Ascending aorta (tissue), 2 donors: ENCODE data around the gene YLPM1. TPM values are rescaled to one million over a fixed set of nuclear protein-coding genes. Genes with fewer than 3 reads are reported as not detected.
A peak's percentile ranks its signal among the peaks of the same experiment; 100 is the strongest.
"Not testable (repeated sequence)": the region's sequence is repeated elsewhere in the genome, so short reads cannot be mapped to it uniquely, and the experiment has no call there.

Experiments used
- DNase-seq, 2 donors: peaks; one replicate each; pipeline ENCODE4 v3.0.0-alpha.2; 2019; ENCODE audit warnings: low spot score in 2 of 2
- H3K27ac ChIP-seq, 2 donors: fragments of 200-600 bp; sonication (generic); one replicate each; pipeline ENCODE4 v1.5.1; 2016 to 2017; ENCODE audit warnings: mild to moderate bottlenecking in 1 of 2
- H3K27me3 ChIP-seq: fragments of 200-600 bp; sonication (generic); one replicate; pipeline ENCODE4 v1.5.1; 2017
- H3K36me3 ChIP-seq, 2 donors: fragments of 200-600 bp; sonication (generic); one replicate each; pipeline ENCODE4 v1.5.1; 2016
- H3K4me1 ChIP-seq, 2 donors: fragments of 200-600 bp; sonication (generic); one replicate each; pipeline ENCODE4 v1.5.1; 2016 to 2017; ENCODE audit warnings: mild to moderate bottlenecking in 1 of 2
- H3K4me3 ChIP-seq, 2 donors: fragments of 200-600 bp; sonication (generic); one replicate each; pipeline ENCODE4 v1.5.1; 2016 to 2017; ENCODE audit warnings: mild to moderate bottlenecking in 1 of 2
- H3K9me3 ChIP-seq, 2 donors: fragments of 200-600 bp; sonication (generic); one replicate each; pipeline ENCODE4 v1.5.1; 2016
- CTCF ChIP-seq, 3 experiments: fragments of 200-600 bp in 2 of 3; fragments of 450-650 bp in 1 of 3; sonication (generic) in 2 of 3; IDR thresholded peaks; one replicate each; pipeline ENCODE4 v1.5.1; 2016 to 2019; ENCODE audit warnings: antibody characterized with exemption in 3 of 3, mild to moderate bottlenecking in 1 of 3, moderate library complexity in 1 of 3
- intact Hi-C: fragments of 100-400 bp; cut with DNase I; formaldehyde crosslinking; loops from one replicate; pipeline ENCODE4 v1.15.1; 2023
- total RNA-seq: library from RNA; depleted of rRNA; stranded (reverse); fragments of >200 nt; gene quantifications from one replicate; pipeline ENCODE4 v1.1.0, GENCODE V29; 2016

YLPM1 gene
- total RNA-seq, 1 donor from 2014 or later: 27.7 TPM

GRCh38 chr14:74747237-74747636 lies 15.9 kb upstream of the YLPM1 start:
- Histone ChIP-seq H3K4me1 (no peaks in the 10 kb centered on the region), H3K4me3 (no peak overlapping the region), H3K36me3 (no peaks in the 10 kb centered on the region), H3K27me3 (no peaks in the 10 kb centered on the region), H3K9me3 (no peaks in the 10 kb centered on the region), H3K27ac (no peak overlapping the region)
- DNase-seq: no peak
- TF ChIP-seq CTCF (IDR thresholded peaks at IDR 0.05): no peak
- intact Hi-C loops: no loop called here

- DNase-seq: no peak
- no peaks in the 10 kb centered on the region for H3K36me3 ChIP-seq
- no peaks in the 10 kb centered on the region for H3K27me3 ChIP-seq
- intact Hi-C loops: no loop called here
- H3K27ac ChIP-seq: no peak overlapping the region
- TF ChIP-seq CTCF (IDR thresholded peaks at IDR 0.05): no peak
- H3K4me3 ChIP-seq: no peak overlapping the region
- H3K4me1 ChIP-seq: no peaks in the 10 kb centered on the region
- H3K9me3 ChIP-seq: peaks cover 0 to 7% of the 10 kb centered on the region in 2 donors
These were observed 9.0 kb upstream of the YLPM1 start for GRCh38 chr14:74754157-74754556.

- Histone ChIP-seq H3K4me1 (no peaks in the 10 kb centered on the region), H3K9me3 (peaks cover 0 to 7% of the 10 kb centered on the region in 2 donors), H3K36me3 (no peaks in the 10 kb centered on the region), H3K27me3 (no peaks in the 10 kb centered on the region), H3K27ac (no peak overlapping the region), H3K4me3 (no peak overlapping the region)
- no peak for TF ChIP-seq CTCF (IDR thresholded peaks at IDR 0.05)
- no peak for DNase-seq
- intact Hi-C loops: no loop called here
These were observed 8.2 kb upstream of the YLPM1 start for GRCh38 chr14:74754899-74755298.

GRCh38 chr14:74756326-74756725 lies 6.8 kb upstream of the YLPM1 start:
- peaks cover 0 to 7% of the 10 kb centered on the region in 2 donors for H3K9me3 ChIP-seq
- TF ChIP-seq CTCF (IDR thresholded peaks at IDR 0.05): no peak
- no peak overlapping the region for H3K27ac ChIP-seq
- no peak for DNase-seq
- no peaks in the 10 kb centered on the region for H3K4me1 ChIP-seq
- intact Hi-C loops: no loop called here
- no peaks in the 10 kb centered on the region for H3K36me3 ChIP-seq
- H3K4me3 ChIP-seq: no peak overlapping the region
- H3K27me3 ChIP-seq: no peaks in the 10 kb centered on the region

GRCh38 chr14:74758505-74758904 lies 4.6 kb upstream of the YLPM1 start:
- H3K4me1 ChIP-seq, H3K4me3 ChIP-seq, H3K27ac ChIP-seq, H3K9me3 ChIP-seq, H3K36me3 ChIP-seq, H3K27me3 ChIP-seq, intact Hi-C loops, DNase-seq: not testable (repeated sequence)

GRCh38 chr14:74763803-74764531 lies 851 bp downstream of the YLPM1 start:
- peak overlapping the region; percentile 70 to 94 for H3K27ac ChIP-seq
- peaks cover 0 to 10% of the 10 kb centered on the region in 2 donors for H3K4me1 ChIP-seq
- no peak for TF ChIP-seq CTCF (IDR thresholded peaks at IDR 0.05)
- H3K4me3 ChIP-seq: peak overlapping the region; percentile 73 to 100
- no peaks in the 10 kb centered on the region for H3K36me3 ChIP-seq
- no peaks in the 10 kb centered on the region for H3K9me3 ChIP-seq
- no peaks in the 10 kb centered on the region for H3K27me3 ChIP-seq
- intact Hi-C loops: loop anchor here (2.0 kb wide), 2 partner anchors 51 to 153 kb away; partner anchors contain the start of genes AREL1 and FCF1
- peak in 1 of 2 donors; percentile 63 for DNase-seq
